Endothelial cell of umbilical vein (primary cell): Measurements from ENCODE around the gene HIPK4.

Experiments used
- CTCF ChIP-seq, 2 donors: IDR thresholded peaks; 1 replicate in 1 of 2; 2 replicates in 1 of 2; pipeline ENCODE4 v1.5.1; 2011; ENCODE audit warnings: low read length in 2 of 2, mild to moderate bottlenecking in 2 of 2, moderate library complexity in 2 of 2, control low read depth in 1 of 2, inconsistent platforms in 1 of 2, low read depth in 1 of 2; ENCODE audit not compliant: insufficient read depth in 1 of 2; ENCODE audit errors: extremely low read depth in 1 of 2
- MAX ChIP-seq: IDR thresholded peaks from 2 replicates; pipeline ENCODE4 v1.6.1; 2011; ENCODE audit not compliant: insufficient read depth, insufficient read length
- POLR2A ChIP-seq: IDR thresholded peaks from 2 replicates; pipeline ENCODE4 v1.6.1; 2012; ENCODE audit warnings: low read depth, mild to moderate bottlenecking, control low read depth, low read length

DNA sequence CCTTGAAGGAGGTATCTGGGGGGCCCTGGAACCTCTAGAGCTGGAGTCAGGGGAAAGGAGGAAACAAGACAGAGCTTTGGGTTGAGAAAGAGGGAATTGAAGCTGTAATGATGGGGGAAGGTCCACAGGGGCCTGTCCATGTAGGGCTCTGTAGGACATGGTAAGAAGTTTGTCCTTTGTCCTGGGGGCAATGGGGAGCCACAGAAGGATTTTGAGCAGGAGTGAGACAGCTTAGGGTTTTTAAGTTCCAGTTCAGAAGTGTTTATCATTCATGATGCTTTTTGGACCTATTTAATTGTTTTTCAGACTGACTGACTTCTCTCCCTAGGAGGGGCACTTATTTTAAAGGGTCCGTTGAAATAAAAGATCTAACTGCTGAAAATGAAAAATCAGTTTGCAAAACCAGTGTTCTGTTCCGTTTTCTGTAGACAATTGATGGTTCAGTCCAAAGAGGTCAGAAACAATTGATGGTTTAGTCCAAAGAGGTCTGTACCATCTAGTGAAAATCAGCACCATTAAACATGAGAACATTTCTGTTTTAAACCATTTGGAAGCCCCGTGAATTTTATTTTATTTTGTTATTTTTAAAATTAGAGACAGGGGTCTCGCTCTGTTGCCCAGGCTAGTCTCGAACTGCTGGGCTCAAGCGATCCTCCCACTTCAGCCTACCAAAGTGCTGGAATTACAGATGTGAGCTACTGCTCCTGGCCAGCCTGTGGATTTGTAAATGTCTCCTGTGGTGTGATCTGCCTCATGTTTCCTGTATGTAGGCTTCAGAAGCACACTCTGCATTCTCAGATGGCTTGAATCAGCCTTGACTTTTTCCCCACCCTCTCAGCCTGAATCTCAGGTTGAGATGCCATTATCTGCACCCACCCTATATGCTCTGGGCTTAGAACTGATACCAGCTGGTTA is 33.0 kb downstream of the HIPK4 start:
- TF ChIP-seq CTCF (IDR thresholded peaks at IDR 0.05; ENCODE audit: extremely low read depth in 1 of 2, insufficient read depth in 1 of 2, low read depth in 1 of 2, low read length in 2 of 2) (no peak), POLR2A (no peak), MAX (no peak)
